Activated T-cell treated with anti-CD3 and anti-CD28 coated beads, Interleukin-2, amount 50 U/mL, for 24 hours (primary cell): Measurements from ENCODE around the gene AFMID.

Experiments
- DNase-seq: peaks from one replicate; pipeline ENCODE4 v3.0.0-alpha.2; 2020
- H3K27ac Mint-ChIP-seq: 2 replicates; pipeline ENCODE4 v1.8.0; 2020; ENCODE audit warnings: mild to moderate bottlenecking, mixed read lengths
- H3K27me3 Mint-ChIP-seq: 2 replicates; pipeline ENCODE4 v1.8.0; 2020; ENCODE audit warnings: mixed read lengths
- H3K36me3 Mint-ChIP-seq: 2 replicates; pipeline ENCODE4 v1.8.0; 2020; ENCODE audit warnings: low read depth, mixed read lengths
- H3K4me1 Mint-ChIP-seq: 2 replicates; pipeline ENCODE4 v1.8.0; 2020; ENCODE audit warnings: low read depth, mixed read lengths
- H3K4me3 Mint-ChIP-seq: 2 replicates; pipeline ENCODE4 v1.8.0; 2020; ENCODE audit warnings: mild to moderate bottlenecking, moderate library complexity, mixed read lengths
- H3K9me3 Mint-ChIP-seq: 2 replicates; pipeline ENCODE4 v1.8.0; 2020; ENCODE audit warnings: mixed read lengths

AFMID gene

DNA sequence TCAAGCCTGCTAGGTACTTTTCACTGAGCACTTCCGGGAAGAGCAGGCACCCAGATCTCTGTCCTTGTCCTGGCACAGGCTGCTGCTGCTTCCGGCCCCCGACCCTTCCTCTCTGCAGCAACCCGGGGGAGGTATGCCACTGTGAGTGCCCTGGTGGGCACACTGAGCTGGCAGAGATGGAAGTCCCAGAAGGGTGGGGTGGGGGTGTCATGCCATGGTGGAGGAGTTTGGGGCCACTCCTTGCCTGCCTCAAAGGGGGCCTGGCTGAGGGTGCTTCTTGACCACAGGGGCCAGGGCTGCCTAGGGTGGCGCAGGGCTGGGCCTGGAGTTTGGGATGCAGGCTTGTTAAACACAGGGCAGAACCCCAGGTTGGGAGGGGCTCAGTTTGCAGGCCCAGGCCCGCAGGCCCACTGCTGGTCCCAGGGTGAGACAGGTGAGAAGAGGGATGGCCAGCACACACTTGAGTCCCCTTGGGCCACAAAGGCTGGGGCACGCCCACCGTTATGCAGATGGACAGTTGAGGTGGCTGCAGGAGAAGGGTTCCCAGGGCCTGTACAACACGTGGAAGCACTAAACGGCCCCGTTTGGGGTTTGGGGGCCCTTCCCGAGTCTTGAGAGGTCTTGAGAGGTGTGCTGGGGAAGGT lies 53.0 kb downstream of the AFMID start:
- Mint-ChIP-seq H3K36me3 (no peaks in the 10 kb centered on the region), H3K27ac (no peak overlapping the region), H3K27me3 (no peaks in the 10 kb centered on the region), H3K4me3 (no peak overlapping the region), H3K9me3 (no peaks in the 10 kb centered on the region), H3K4me1 (peaks cover 3% of the 10 kb centered on the region)
- no peak for DNase-seq

DNA sequence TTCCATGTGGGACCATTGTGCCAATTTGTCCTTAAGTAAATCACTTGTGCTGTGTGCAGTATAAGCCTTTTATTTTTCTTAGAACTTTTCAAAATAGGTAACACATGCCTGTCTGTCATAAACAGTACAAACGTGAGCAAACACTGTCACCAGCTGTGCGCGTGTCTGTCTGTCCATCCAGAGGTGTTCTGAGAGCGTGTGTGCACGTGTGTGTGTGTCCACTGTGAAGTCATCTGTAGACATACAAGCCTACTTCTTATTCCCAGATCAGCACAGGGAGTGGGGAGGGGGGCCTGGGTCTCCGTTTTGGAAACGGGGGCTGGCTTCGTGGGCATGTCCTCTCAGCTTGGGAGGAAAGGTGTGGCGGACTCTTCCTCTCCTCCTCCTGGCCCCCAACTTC lies 53.7 kb downstream of the AFMID start:
- H3K4me3 Mint-ChIP-seq = no peak overlapping the region
- H3K27me3 Mint-ChIP-seq = no peaks in the 10 kb centered on the region
- H3K36me3 Mint-ChIP-seq = no peaks in the 10 kb centered on the region
- H3K27ac Mint-ChIP-seq = no peak overlapping the region
- H3K9me3 Mint-ChIP-seq = no peaks in the 10 kb centered on the region
- H3K4me1 Mint-ChIP-seq = peaks cover 3% of the 10 kb centered on the region
- no peak for DNase-seq

DNA sequence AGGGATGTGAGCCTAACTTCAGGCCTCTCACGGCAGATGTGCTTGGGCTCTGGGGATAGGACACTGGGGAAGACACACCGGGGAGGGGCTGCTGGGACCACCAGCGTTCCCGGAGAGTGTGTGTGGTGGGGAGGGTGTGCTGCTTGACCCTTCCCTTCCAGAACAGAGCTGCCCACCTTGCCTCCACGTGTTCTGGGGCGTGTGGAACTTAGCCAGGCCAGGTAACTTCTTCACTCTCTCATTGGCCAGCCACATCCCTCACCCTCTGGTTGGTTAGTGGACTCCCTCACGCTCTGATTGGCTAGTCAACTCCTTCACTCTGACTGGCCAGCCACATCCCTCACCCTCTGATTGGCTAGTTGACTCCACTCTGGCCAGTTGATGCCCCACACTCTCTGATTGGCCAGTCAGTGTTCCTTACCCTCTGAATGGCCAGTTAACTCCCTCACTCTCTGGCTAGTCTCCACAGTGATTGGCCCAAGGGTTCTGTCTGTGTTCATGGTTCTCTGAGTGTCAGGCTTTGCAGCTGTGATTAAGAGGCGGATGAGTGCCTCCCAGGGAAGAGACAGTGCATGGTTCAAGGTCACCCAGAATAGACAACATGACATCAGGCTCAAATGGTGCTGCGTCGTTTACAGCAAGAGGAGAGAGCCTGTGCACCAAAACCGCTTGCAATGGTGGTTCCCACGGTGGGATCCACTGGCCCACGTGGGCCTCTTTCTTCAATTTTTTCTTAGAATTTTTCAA lies 54.3 kb downstream of the AFMID start:
- Mint-ChIP-seq H3K4me3 (no peak overlapping the region), H3K36me3 (no peaks in the 10 kb centered on the region), H3K4me1 (peaks cover 3% of the 10 kb centered on the region), H3K9me3 (no peaks in the 10 kb centered on the region), H3K27ac (no peak overlapping the region), H3K27me3 (no peaks in the 10 kb centered on the region)
- no peak for DNase-seq

DNA sequence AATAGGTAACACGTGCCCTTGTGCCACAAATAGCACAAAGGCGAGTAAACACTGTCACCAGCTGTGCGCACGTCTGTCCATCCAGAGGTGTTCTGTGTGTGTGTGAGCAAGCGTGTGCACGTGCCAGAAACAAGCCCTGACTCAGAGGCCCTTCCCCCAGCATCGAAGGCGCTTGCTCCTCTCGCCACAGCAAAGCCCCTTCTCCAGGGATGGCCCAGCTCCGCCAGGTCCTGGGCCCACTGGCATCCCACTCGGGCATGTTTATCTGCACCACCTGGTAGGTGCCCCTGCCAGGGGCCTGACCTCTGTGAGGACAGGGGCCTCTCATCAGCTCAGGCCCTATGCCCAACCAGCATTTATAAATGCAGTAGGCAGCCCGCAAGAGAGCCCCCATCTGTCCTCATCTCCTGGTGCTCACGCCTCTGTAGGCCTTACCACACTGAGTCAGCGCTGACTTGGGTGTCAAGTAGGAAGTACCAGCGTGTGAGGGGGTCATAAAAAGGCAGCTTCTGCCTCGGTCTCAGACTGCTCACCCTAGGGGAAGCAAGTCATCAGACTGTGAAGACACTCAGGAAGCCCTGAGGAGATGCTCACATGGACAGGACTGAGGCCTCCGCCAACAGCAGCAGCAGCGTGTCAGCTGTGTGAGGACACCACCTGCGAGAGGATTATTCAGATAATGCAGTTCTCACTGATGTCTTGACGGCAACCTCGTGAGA lies 55.0 kb downstream of the AFMID start:
- H3K4me3 Mint-ChIP-seq = no peak overlapping the region

DNA sequence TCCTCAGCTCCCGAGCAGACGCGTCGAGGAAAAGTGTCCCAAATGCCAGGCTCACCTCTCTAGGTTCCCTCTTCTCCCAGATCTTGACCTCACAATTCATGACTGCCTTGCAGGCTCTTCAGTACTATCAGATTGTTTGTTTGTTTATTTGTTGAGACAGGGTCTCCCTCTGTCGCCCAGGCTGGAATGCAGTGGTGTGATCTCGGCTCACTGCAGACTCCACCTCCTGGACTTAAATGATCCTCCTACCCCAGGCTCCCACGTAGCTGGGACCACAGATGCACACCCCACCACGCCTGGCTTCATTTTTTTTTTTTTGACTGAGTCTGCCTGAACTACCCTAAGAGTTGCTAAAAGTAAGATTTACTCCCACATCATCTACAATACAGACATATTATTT lies 60.1 kb downstream of the AFMID start:
- peaks cover 24% of the 10 kb centered on the region for H3K4me1 Mint-ChIP-seq
- no peak overlapping the region for H3K27ac Mint-ChIP-seq
- no peaks in the 10 kb centered on the region for H3K9me3 Mint-ChIP-seq
- DNase-seq = no peak
- H3K4me3 Mint-ChIP-seq = no peak overlapping the region
- H3K27me3 Mint-ChIP-seq = no peaks in the 10 kb centered on the region
- no peaks in the 10 kb centered on the region for H3K36me3 Mint-ChIP-seq

More for the DNA sequence above, 55.0 kb downstream of the AFMID start:
- H3K27ac Mint-ChIP-seq = no peak overlapping the region
- no peaks in the 10 kb centered on the region for H3K36me3 Mint-ChIP-seq
- H3K4me1 Mint-ChIP-seq = peaks cover 3% of the 10 kb centered on the region
- no peaks in the 10 kb centered on the region for H3K27me3 Mint-ChIP-seq
- no peak for DNase-seq
- no peaks in the 10 kb centered on the region for H3K9me3 Mint-ChIP-seq

DNA sequence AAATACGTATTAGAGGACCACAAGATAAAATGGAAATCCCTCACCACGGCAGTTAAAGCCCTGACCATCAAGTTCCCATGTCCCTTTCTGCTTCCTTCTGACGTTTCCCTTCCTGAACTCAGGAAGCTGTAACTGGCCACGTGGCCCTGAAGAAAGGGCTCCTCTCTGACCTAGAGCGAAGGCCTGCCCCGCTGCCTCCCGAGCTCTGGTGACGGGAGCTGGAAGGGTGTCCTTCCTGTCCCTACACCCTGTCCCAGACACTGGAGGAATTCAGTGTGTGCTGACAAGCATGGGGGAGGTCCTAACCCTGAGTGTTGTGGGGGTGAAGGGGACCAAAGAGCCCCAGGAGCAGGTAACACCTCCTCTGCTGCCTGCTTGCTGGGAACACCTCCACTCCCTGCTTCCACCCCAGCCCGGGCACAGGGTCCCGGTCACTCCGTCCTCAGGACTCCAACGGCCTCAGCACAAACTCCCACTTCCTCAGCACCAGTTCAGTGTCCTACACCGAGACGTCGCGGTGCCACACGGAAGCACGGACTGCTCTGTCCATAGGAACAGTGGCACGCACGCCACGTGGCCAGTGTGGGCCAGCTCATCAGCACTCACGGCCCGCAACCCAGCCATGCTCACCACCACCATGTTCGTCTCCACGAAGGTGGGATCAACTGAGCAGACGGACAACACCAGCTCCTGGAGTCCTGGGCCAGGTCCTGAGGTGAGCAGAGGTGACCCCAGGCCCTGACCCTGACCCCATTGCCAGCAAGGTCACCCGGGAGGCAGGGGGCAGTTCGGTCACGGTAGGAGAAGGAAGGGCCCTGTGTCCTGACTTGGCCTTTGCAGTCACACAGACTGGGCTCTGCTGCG lies 61.1 kb downstream of the AFMID start:
- Mint-ChIP-seq H3K9me3 (no peaks in the 10 kb centered on the region), H3K4me1 (peaks cover 31% of the 10 kb centered on the region), H3K36me3 (no peaks in the 10 kb centered on the region), H3K4me3 (no peak overlapping the region), H3K27me3 (no peaks in the 10 kb centered on the region), H3K27ac (no peak overlapping the region)
- DNase-seq = no peak

DNA sequence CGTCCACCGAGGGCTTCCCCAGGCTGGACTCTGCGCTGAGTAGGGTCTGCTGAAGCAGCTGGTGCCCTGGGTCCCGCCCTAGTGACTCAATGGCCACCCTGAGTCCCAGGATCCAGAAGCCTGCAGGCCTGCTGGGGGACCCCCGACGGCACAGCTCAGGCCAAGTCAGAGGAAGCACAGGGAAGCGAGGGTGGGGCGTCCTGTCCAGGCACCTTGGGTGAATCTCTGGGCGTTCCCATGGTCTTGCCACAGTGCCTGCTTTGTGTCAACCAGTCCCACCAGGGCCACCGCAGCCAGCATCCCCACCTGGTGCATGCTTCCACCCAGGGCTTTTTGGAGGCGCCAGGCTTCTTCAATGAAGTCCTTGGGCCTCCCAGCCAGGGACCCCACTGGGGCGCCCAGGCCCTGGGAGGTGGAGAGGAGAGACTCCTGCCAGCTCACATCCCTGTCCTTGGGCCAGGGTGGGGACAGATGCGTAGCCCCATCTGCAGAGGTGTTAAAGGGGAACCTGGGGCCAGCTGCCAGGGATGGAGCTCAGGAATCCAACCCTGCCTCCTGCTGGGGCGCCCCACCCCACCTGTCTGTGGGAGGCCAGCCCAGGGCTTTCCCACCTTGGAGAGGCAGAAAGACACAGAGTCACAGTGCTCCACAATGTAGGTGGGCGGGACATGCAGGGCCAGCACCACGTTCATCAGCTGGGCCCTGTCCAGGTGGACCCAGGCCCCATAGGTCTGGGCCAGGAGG lies 62.1 kb downstream of the AFMID start:
- H3K4me3 Mint-ChIP-seq = no peak overlapping the region
- DNase-seq = no peak
- no peaks in the 10 kb centered on the region for H3K9me3 Mint-ChIP-seq
- H3K27me3 Mint-ChIP-seq = no peaks in the 10 kb centered on the region
- no peaks in the 10 kb centered on the region for H3K36me3 Mint-ChIP-seq
- H3K4me1 Mint-ChIP-seq = peaks cover 35% of the 10 kb centered on the region
- H3K27ac Mint-ChIP-seq = no peak overlapping the region

DNA sequence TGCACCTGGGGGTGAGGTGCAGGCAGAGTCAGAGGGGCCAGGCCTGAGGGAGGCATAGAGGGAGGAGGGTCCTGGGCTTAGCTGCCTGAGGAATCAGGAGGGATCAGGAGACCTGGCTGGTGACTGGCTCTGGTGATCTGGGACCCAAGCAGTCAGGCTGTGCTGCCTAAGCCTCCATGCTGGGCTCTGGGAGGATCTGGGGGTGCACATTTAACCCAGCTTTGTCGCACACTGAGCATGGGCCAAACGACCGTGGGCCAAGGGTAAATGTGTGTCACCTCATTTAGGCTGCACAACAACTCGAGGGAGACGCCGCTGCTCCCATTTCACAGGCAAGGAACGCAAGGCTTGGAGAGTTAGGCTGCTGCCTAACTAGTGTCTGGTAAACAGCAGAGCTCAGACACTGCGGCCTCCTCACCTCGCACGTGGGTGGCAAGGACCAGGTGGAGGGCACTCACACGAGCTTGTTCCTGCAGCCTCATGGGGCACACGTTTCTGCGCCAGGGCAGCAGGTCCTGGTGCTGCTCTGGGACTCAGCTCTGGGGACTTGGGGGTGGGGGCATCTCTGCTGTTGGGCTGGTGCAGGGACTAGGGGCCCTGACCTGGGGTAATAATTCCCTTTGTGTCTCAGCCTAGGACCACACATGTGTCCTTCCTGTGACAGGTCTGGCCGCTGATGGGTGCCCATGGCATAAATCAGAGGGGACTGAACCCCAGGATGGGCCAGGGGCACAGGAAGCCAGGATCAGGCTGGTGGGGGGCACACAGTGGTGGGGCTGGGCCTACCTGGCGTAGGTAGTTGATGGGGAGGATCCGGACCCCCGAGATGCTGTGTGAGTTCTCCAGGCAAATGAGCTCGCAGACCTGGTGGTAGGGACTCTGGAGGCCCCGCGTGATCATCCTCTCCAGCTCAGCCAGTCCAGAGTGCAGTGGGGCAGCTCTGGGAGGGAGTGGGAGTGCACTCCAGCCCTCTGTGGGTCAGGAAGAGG lies 63.0 kb downstream of the AFMID start:
- Mint-ChIP-seq H3K4me1 (peaks cover 39% of the 10 kb centered on the region), H3K4me3 (no peak overlapping the region), H3K27ac (no peak overlapping the region)

DNA sequence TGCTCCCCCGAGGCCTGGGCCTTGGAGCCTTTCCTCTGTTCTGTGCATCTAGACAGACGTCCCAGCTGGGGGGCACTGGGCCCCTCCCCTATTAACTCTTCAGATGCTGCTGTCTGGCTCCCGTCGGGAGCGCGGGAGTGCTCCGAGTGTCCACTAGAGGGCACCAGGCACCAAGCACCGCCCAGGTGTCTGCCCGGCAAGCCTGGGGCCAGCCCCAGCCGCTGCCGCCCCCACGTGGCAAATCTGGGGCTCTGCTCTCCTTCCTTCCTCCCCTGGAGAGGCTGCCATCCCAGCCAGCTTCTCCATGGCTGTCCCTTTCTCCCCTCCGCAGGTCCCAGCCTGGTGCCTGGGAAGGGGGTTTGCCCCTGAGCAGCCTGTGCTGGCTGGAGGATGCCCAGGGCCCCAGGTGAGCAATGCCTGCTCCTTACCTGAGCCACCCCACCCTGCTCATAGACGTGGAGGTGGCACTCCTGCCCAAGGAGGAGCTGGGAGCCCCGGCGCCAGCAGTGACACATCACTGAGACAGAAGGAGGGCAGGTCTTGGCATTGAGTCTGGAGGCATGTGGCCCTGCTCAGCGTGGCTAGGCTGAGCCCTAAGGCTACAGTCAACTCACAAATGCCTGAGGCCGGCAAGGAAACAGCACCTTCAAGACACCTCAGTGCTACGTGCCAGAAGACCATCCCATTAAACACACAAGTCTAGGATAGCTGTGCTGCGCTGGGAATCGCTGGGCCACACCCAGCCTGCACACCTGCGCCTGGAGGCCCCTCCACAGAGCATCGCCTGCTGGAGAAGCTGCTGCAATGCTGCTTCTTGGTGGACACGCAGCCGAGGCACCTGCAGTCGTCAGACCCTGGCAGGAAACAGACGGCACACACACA lies 64.0 kb downstream of the AFMID start:
- Mint-ChIP-seq H3K9me3 (no peaks in the 10 kb centered on the region), H3K27me3 (no peaks in the 10 kb centered on the region), H3K4me3 (peak overlapping the region; percentile 29), H3K36me3 (no peaks in the 10 kb centered on the region), H3K27ac (peak overlapping the region; percentile 67), H3K4me1 (peaks cover 40% of the 10 kb centered on the region)
- peak; percentile 90 for DNase-seq

More for the DNA sequence above, 63.0 kb downstream of the AFMID start:
- Mint-ChIP-seq H3K36me3 (no peaks in the 10 kb centered on the region), H3K9me3 (no peaks in the 10 kb centered on the region), H3K27me3 (no peaks in the 10 kb centered on the region)
- DNase-seq = no peak

DNA sequence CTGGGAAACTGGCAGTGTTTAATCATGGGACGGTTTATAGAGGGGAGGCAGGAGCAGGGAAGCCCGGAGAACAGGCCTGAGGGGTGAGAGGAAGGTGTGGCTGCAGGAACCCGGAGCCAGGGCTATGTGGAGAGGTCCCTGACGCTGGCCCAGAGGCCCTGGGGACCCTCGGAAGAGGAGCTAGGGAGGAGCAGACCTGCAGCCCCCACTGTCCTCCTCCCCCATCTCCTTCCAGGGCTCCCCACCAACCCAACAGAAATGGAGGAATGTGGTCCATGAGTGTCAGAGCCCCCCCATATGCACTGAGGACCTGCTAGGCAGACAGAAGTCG lies 64.6 kb downstream of the AFMID start:
- Mint-ChIP-seq H3K27ac (peak overlapping the region; percentile 44), H3K4me1 (peaks cover 40% of the 10 kb centered on the region), H3K27me3 (no peaks in the 10 kb centered on the region), H3K4me3 (peak overlapping the region; percentile 29), H3K36me3 (no peaks in the 10 kb centered on the region), H3K9me3 (no peaks in the 10 kb centered on the region)
- peak; percentile 65 for DNase-seq

DNA sequence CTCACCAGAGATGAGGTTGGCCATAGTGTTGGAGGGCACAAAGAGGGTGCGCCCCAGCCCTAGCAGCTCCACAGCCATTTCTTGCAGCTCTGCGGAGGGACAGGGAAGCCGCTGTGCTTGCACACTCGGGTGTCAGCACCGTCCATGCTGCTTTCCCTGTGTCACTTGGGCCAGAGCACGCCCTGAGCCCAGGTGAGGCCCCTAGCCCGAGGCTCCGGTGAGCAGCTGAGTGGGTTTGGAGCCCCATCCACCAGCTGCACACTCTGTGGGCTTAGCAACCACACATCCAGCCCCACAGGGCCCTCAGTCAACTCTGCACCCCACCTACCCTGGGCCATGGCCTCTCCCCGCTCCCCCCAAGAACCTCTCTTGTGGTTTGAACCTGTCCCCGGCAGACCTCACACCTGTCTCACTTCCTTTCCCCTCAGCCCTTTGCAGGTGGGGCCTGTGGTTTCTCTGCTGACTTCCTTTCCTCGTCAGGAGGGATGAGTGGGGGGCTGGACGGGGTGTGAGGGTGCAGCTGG lies 65.0 kb downstream of the AFMID start:
- peak overlapping the region; percentile 68 for H3K27ac Mint-ChIP-seq
- H3K4me1 Mint-ChIP-seq = peaks cover 40% of the 10 kb centered on the region
- DNase-seq = peak; percentile 62
- no peaks in the 10 kb centered on the region for H3K36me3 Mint-ChIP-seq
- no peaks in the 10 kb centered on the region for H3K9me3 Mint-ChIP-seq
- H3K27me3 Mint-ChIP-seq = no peaks in the 10 kb centered on the region
- H3K4me3 Mint-ChIP-seq = peak overlapping the region; percentile 79
